GM12891 (cell line): Measurements from ENCODE around the gene CFAP97.

ENCODE experiments used
- DNase-seq: peaks from one replicate; pipeline ENCODE4 v3.0.0; 2011; ENCODE audit warnings: low spot score; ENCODE audit not compliant: insufficient read length
- FAIRE-seq: peaks from 2 replicates; lab custom pipeline; 2011; peaks lifted over from hg19 to GRCh38; lab: Jason Lieb, UNC
- PAX5 ChIP-seq: IDR thresholded peaks from 2 replicates; pipeline ENCODE4 v1.6.1; 2011; ENCODE audit warnings: low read length, moderate library complexity, mild to moderate bottlenecking; ENCODE audit not compliant: insufficient read depth, severe bottlenecking
- POLR2A ChIP-seq: IDR thresholded peaks from 2 replicates; pipeline ENCODE4 v1.6.1; 2011; ENCODE audit warnings: low read depth, low read length, control low read depth
- POLR2AphosphoS5 ChIP-seq: IDR thresholded peaks from 2 replicates; pipeline ENCODE4 v1.6.1; 2011; ENCODE audit warnings: low read depth, low read length, control low read depth
- POU2F2 ChIP-seq: IDR thresholded peaks from 2 replicates; pipeline ENCODE4 v1.6.1; 2011; ENCODE audit warnings: low read depth, mild to moderate bottlenecking, control low read depth, low read length, moderate library complexity
- SPI1 ChIP-seq: IDR thresholded peaks from 2 replicates; pipeline ENCODE4 v1.6.1; 2011; ENCODE audit warnings: low read depth, low read length, control low read depth
- TAF1 ChIP-seq: IDR thresholded peaks from 2 replicates; pipeline ENCODE4 v1.6.1; 2011; ENCODE audit warnings: low read depth, low read length, control low read depth

CFAP97 gene

DNA sequence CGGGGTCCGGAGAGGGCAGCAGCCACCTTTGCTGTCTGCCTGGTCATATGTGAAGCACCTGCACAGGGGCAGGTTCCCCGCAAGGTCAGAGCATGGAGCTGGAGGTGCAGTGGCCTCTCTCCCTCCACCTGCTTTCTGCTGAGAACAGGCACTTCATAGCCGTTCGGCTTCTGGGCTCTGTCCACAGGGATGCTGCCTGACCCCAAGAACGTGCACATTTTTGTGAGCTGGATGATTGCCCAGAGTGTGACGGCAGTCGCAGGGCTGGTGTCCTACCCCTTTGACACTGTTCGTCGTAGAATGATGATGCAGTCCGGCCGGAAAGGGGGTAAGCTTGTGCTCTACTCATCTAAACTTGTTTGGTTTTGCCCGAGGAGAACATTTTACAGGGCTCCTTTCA lies 58.2 kb downstream of the CFAP97 start:
- DNase-seq (no peak), FAIRE-seq (no peak)
- TF ChIP-seq PAX5 = no peak
- TF ChIP-seq SPI1 = no peak
- no peak for TF ChIP-seq POLR2A
- no peak for TF ChIP-seq POLR2AphosphoS5
- TF ChIP-seq POU2F2 = no peak

DNA sequence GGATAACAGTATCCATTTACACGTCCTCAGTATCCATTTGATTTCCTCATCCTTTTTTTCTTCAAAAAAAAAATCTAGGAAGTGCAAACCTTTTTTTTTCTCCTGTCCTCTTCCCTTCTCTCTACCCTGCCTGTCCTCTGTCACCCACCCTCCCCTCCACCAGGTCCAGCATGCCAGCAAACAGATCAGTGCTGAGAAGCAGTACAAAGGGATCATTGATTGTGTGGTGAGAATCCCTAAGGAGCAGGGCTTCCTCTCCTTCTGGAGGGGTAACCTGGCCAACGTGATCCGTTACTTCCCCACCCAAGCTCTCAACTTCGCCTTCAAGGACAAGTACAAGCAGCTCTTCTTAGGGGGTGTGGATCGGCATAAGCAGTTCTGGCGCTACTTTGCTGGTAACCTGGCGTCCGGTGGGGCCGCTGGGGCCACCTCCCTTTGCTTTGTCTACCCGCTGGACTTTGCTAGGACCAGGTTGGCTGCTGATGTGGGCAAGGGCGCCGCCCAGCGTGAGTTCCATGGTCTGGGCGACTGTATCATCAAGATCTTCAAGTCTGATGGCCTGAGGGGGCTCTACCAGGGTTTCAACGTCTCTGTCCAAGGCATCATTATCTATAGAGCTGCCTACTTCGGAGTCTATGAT lies 59.1 kb downstream of the CFAP97 start:
- FAIRE-seq = no peak

DNA sequence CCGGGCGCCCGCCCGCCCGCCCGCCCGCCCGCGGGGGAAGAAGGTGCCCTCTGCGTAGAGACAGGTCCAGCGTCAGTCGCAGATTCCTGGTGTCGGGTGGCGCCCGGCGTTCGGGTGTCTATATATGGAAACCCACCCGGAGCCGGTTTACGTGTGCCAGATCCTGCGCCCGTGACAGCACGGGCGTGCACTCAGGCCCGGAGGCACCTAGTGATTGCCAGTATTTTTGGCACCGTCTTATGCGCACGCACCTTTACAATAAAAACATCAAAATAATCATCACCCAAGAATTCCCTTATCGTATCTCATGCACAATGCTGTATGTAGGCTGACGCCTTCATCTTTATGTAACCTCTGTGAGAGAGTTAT lies 60.2 kb downstream of the CFAP97 start:
- peak; percentile 91 for FAIRE-seq
- TF ChIP-seq POLR2AphosphoS5 (no peak), POLR2A (no peak), SPI1 (no peak), PAX5 (no peak), TAF1 (no peak), POU2F2 (no peak)
- DNase-seq = no peak

More for the DNA sequence above, 59.1 kb downstream of the CFAP97 start:
- TF ChIP-seq TAF1 (no peak), SPI1 (no peak), POLR2A (no peak), PAX5 (no peak), POLR2AphosphoS5 (no peak), POU2F2 (no peak)
- DNase-seq = no peak

- DNase-seq (peak; percentile 89), FAIRE-seq (peak; percentile 98)
- TF ChIP-seq SPI1 (no peak), POLR2AphosphoS5 (peak; percentile 95), TAF1 (peak; percentile 87), POLR2A (peak; percentile 97), POU2F2 (peak; percentile 67), PAX5 (peak; percentile 75)
Observed at GRCh38 chr4:185142912-185143600, 60.7 kb downstream of the CFAP97 start, which contains the start of gene SLC25A4. TSS of gene SLC25A4 (plus strand) at chr4:185143266. CDS start at chr4:185143373, 107 bp downstream.

DNA sequence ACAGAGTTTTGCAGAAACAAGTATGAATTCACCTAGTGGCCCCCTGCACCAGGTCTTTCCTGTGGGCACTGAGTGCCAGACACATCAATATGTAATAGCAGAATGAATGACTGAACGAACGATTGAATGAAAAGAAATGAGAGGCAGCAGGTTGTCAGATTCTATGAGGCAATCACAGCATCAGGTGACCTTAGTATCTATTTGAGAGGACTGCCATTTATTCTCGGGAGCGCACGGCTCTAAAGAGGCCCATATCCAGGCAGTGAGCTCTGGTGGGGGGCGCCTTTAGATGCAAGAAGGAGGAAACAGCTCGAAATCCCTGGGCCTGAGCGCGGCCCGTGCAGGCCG lies 61.3 kb downstream of the CFAP97 start:
- TF ChIP-seq TAF1 (no peak), PAX5 (no peak), SPI1 (no peak), POU2F2 (no peak), POLR2AphosphoS5 (no peak), POLR2A (no peak)
- peak; percentile 56 for FAIRE-seq

GRCh38 chr4:185141777-185142176 lies 62.0 kb downstream of the CFAP97 start:
- FAIRE-seq = no peak
- DNase-seq = no peak
- TF ChIP-seq POLR2AphosphoS5 (no peak), POLR2A (no peak), SPI1 (no peak), POU2F2 (no peak), PAX5 (no peak), TAF1 (no peak)

More for the DNA sequence above, 61.3 kb downstream of the CFAP97 start:
- DNase-seq = no peak

- DNase-seq (no peak), FAIRE-seq (no peak)
- TF ChIP-seq TAF1 = no peak
- TF ChIP-seq SPI1 = no peak
- no peak for TF ChIP-seq POLR2AphosphoS5
- no peak for TF ChIP-seq POLR2A
Observed at GRCh38 chr4:185139736-185140135, 64.1 kb downstream of the CFAP97 start.

- TF ChIP-seq POLR2AphosphoS5 (no peak), SPI1 (no peak)
- no peak for DNase-seq
- FAIRE-seq = no peak
Observed at GRCh38 chr4:185138161-185138560, 65.6 kb downstream of the CFAP97 start.

- DNase-seq (no peak), FAIRE-seq (no peak)
- TF ChIP-seq SPI1 = no peak
- TF ChIP-seq TAF1 = no peak
- no peak for TF ChIP-seq POLR2AphosphoS5
- TF ChIP-seq POU2F2 = no peak
- TF ChIP-seq POLR2A = no peak
- no peak for TF ChIP-seq PAX5
Observed at GRCh38 chr4:185137233-185137925, 66.4 kb downstream of the CFAP97 start.
